HG03280 (cell line): ENCODE data around the gene ITGB1BP1.

ENCODE experiments used
- ATAC-seq: cut with Tn5 transposase; IDR thresholded peaks from one replicate; pipeline ENCODE4 v1.9.1; 2021; ENCODE audit warnings: mild to moderate bottlenecking, moderate library complexity; ENCODE audit not compliant: unreplicated experiment

Gene ITGB1BP1

DNA sequence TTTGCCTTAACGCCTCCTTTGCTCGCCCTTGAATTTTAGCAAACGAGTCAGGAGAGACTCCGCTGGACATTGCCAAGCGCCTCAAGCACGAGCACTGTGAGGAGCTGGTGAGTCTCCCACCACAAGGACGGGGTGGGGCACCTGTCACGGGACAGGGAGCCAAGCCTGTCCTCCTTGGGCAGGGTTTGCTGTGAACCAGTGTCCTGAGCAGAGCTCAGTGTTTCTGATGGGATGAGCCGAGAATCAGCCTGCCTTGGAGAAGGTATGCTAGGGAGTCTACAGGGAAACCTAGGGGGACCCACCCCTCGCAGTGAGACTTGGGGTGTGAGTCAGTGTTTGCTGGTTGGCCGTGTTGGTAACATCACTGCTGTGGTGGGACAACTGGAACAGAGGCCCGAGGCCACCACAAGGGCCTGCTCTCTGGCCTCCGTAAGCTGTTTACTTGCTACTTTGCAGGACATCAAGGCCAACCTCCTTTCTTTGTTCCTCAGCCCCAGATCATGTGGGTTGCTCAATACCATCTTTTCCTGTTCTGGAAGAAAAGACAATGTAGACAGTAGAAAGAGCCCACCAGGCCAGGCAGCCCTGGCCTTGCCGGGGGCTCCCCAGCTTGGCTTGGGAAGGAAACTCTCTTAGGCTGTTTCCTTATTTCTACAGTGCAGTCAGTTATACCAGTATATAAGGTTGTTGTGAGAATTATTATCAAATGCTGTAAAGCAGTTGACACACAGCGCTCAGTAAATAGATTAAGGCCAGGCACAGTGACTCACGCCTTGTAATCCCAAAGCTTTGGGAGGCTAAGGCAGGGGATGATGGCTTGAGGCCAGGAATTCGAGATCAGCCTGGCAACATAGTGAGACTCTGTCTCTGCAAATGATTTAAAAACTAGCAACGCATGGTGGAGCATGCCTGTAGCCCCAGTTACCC is 42.4 kb downstream of the ITGB1BP1 start:
- ATAC-seq, result no peak

DNA sequence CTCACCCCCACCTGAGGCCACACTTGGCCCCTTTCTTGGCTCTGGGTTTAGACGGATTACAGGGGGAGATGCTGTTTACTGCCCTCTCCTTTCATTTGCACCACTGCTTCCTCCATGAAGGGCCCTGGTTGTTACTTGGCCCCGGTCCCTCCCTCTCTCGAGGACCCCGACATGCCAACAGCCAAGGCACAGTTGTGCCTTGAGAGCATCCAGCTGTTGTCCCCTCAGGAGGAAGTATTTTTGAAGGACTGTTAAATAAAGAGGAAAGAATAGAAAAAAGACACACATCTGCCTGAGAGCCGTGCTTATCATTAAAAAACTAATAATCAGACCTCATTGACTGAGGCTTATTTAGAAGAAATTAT is 44.0 kb downstream of the ITGB1BP1 start:
- ATAC-seq, result no peak

DNA sequence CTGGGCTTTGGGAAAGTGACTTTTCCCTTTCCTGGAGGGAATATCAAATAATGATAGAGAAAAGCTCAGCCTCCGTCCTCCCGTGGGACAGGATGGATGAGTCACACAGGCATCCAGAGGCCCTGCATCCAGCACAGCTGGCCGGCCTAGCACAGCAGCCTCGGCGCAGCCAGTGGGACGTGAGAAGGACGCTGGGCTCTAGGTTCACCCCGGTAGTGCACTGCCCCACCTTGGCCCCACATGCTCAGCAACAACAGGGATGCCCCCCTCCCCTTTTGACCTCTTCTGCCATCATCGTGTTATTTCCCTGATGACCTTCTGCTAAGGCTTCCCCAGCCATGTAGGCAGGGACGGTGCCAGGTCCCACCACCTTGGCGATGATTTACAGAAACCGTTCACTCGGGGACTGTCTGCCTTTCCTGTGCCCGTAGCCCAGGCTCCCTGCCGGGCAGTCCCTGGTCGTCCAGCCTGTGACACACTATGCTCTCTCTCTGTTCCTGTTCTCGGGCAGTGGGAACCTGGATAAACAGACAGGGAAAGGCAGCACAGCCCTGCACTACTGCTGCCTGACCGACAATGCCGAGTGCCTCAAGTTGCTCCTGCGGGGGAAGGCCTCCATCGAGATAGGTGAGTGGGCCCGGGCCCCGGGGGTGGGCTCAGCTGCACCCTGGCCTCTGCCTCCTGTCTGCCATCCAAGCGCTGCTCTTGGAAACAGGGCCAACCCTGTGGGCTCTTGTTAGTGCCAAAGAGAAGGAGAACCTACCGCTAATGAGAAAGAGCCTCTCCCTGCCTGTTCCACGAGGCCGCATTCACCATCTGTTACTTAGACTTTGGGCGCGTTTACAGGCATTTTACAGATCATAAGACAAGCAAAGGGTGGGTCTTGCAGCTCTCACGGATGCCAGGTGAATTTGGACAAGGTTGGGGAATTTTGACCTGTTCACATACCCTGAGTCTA is 44.6 kb downstream of the ITGB1BP1 start:
- ATAC-seq, result no peak

DNA sequence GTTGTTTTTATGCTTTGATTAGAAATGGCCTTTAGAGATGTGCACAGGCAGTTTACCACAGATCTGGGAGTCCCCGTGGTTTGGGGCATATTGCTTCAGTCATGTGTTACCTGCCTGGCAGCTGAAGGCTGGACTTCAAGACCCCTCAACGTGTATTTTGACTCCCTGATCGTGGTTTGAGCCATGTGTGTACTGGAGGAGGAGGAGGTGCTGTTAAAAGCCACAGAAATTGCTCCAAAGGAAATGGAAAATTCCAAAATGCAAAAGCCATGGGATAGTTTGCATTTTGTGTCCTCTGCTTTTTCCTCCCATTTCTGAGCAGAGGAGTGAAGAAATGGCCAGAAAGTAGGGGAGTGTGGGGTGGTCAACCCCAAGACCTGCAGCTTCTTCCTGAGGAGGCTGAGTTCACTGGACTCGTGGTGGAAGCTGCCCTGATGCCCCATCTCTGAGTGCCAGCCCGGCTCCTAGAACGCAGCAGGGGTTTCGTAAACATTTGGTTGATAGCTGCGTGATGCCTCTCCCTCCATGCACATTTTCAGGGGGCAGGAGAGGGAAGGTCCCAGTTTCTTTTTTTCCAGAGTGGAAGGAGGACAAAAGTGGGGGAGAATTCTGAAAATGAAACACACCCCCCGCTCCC is 45.7 kb downstream of the ITGB1BP1 start:
- ATAC-seq, result no peak

GRCh38 chr2:9375857-9376428 is 47.4 kb downstream of the ITGB1BP1 start:
- no peak for ATAC-seq

DNA sequence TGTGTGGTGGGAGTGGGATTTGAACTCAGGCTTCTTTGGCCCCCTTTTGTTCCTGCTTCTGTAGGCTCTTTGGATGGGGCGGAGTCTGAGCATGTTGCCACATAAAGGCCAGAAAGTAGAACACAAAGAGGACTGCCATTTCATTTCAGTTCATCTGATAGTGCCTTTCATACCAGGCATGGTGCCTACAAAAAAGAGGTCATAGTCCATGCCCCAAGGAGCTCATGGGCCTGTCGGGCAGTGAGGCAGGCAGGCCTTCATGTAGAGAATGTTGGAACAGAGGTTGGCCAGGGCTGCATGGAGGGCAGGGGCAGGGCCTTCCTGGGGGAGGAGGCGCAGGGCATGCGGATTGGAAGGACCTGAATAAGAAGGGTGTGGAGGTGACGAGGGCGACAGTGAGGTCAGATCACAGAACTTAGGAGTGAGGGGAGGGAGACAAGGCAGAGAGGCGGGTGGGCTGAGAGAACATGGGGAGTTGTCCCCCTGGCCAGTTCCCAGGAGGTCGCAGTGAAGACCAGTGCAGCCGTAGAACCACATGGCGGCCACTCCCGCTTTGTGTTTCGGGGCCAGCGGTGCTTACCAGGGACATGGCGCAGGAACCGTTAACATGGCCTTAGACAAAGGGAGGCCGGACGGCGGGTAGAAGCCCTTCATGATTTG is 49.1 kb downstream of the ITGB1BP1 start:
- no peak for ATAC-seq

GRCh38 chr2:9373476-9373875 is 49.9 kb downstream of the ITGB1BP1 start:
- no peak for ATAC-seq

DNA sequence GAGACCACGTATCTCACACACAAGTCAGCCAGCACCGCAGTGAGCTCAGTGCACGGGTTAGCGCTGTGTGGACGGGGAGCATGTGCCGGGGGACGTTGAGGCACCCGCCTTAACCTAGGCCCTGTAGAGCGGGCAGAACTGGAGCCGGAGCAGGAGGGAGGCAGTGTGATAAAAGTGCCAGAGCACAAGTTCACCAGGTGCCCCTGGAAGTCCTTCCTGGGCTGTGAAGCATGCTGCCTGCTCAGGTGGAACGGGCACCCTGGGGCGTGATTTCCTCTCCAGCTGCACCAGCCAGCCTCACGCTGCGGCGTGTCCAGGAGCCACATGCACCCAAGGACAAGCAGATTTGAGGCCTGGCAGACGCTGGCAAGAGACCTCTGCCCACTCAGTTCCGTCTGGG is 50.3 kb downstream of the ITGB1BP1 start:
- ATAC-seq, result no peak

DNA sequence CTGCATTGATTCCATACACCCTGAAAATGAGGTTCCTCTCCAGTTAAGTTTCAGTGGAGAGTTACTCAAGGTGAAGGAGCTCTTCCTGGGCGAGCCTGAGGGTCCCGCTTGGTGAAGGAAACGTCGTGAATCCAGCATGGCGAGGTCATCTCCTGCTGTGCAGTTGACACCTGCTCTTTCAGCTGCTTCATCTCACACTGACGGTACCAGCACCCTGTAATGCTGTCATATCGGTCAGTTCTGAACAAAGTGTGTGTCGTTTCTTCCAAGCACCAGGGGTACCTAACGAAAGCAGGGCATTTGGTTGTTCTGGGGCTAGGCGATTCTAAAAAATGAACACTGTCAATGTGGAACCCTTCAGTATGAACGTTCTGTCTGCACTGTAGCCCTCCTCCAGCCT is 52.6 kb downstream of the ITGB1BP1 start:
- no peak for ATAC-seq

DNA sequence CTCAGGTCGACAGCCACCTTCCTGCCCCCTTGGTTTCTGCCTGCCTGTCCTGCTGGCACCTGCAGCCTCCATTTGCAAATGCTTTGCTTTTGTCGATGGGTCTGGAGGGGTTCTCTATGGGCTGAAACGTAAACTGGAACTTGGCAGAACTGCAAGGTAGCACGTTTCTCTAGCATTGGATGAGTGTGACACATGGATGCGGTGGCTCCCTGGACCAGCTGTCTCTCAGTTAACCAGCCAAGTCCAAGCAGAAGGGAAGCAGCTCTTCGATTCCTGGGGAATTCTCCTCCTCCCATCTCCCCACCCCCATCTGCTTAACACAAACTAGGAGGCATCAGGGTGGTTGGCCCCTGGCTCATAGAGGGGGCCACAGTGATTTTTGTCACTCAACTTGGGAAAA is 57.3 kb downstream of the ITGB1BP1 start:
- ATAC-seq, result no peak

GRCh38 chr2:9365498-9366019 is 57.8 kb downstream of the ITGB1BP1 start:
- no peak for ATAC-seq

GRCh38 chr2:9364791-9365497 is 58.4 kb downstream of the ITGB1BP1 start:
- no peak for ATAC-seq

- no peak for ATAC-seq
Measured at GRCh38 chr2:9364373-9364772, 59.0 kb downstream of the ITGB1BP1 start.

DNA sequence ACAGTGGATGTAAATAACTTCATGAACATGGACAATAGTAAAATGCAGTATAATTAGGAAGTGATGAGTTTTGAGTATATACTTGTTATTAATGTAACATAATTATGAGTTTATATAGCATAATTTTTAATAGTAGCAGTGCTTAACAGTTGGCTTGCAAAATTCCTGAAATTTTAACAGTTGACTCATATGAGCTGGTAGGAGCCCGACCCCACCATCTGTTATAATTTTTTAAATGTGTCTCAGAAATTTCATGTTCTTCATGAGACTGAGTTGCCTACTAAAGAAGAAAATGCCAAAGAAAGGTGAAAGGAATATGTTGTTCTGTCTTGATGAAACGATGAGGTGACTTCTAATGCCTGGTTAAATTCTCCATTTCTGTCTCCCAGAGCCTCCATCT is 62.6 kb downstream of the ITGB1BP1 start:
- no peak for ATAC-seq

GRCh38 chr2:9360110-9360509 is 63.2 kb downstream of the ITGB1BP1 start:
- no peak for ATAC-seq

- ATAC-seq, result no peak
Measured at GRCh38 chr2:9359463-9359862, 63.9 kb downstream of the ITGB1BP1 start.

DNA sequence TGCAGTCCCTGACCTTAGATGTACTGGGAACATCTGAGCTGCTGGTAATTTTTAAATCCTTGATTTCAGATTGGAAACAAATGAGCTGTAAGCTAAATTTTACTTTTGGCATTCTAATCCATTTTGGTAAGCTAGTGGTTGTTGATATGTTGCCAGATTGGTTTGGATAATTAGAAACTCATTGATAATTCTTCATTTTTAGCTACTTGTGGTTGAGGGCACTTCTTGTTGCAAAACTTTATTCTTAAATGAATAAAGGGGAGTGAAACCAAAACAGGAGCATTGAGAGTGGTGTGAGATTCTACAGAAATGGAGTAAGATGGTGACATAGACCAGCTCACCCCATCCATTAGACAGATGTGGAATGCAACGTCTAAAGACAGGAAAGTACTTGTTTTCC is 64.5 kb downstream of the ITGB1BP1 start:
- ATAC-seq, result no peak

DNA sequence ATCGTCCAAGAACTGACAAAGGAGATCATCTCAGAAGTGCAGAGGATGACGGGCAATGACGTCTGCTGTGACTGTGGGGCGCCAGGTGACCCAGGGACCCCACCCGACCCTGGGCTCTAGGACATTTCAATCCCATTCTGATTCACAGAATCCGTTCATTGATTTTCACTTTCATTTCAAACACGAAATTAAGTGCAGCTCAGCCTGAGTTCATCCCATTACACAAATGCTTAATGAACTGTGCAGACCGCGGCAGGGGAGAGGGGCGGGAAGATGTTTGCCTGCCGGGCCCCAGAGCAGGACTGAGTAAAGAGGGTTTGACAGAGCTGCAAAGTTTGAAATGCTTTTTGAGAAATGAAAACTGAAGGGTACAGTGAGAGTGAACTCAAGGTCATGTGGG is 67.1 kb downstream of the ITGB1BP1 start:
- no peak for ATAC-seq

DNA sequence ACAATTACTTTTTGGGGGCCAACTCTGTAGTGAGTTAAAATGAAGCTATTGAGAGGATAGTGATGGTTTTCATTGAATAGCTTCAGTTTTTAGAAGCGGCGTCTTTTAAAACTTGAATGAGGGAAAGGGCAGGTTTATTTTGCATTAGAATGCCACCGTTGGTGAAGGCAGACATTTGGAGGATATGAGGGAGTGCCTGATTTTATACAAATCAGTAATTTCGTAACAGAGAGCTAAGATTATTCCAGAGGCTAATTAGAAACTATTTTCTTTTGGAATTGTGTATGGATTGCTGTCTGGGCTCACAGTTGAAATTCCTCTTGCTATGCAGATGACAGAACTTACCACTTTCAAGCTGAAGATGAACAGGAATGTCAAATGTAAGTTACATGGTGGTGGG is 67.6 kb downstream of the ITGB1BP1 start:
- ATAC-seq, result no peak

GRCh38 chr2:9355270-9355669 is 68.1 kb downstream of the ITGB1BP1 start:
- no peak for ATAC-seq
